ENCODE results near the gene LMBR1.

The LMBR1 gene

GRCh38 chr7:156898938-156899337 lies 6.0 kb upstream of the LMBR1 start:
- TF ChIP-seq FOXA1 (IDR thresholded peaks at IDR 0.05) (no peak), TARDBP (IDR thresholded peaks at IDR 0.05) (no peak), LEF1 (IDR thresholded peaks at IDR 0.05; ENCODE audit: borderline replicate concordance) (no peak), ARNT (IDR thresholded peaks at IDR 0.05) (no peak), BHLHE40 (IDR thresholded peaks at IDR 0.05; ENCODE audit: borderline replicate concordance) (no peak), FOXK2 (IDR thresholded peaks at IDR 0.05) (no peak), ZNF384 (IDR thresholded peaks at IDR 0.05) (no peak), SP1 (IDR thresholded peaks at IDR 0.05) (no peak), CTBP1 (IDR thresholded peaks at IDR 0.05; ENCODE audit: borderline replicate concordance) (no peak), ELF4 (IDR thresholded peaks at IDR 0.05) (no peak)
- TF ChIP-seq, protein P1, sequence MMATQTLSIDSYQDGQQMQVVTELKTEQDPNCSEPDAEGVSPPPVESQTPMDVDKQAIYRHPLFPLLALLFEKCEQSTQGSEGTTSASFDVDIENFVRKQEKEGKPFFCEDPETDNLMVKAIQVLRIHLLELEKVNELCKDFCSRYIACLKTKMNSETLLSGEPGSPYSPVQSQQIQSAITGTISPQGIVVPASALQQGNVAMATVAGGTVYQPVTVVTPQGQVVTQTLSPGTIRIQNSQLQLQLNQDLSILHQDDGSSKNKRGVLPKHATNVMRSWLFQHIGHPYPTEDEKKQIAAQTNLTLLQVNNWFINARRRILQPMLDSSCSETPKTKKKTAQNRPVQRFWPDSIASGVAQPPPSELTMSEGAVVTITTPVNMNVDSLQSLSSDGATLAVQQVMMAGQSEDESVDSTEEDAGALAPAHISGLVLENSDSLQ (IDR thresholded peaks at IDR 0.05), result no peak
- DNase-seq (ENCODE audit: extremely low spot score), result no peak
- ChIA-PET CTCF (no interaction called here), POLR2A (no interaction called here)

DNA sequence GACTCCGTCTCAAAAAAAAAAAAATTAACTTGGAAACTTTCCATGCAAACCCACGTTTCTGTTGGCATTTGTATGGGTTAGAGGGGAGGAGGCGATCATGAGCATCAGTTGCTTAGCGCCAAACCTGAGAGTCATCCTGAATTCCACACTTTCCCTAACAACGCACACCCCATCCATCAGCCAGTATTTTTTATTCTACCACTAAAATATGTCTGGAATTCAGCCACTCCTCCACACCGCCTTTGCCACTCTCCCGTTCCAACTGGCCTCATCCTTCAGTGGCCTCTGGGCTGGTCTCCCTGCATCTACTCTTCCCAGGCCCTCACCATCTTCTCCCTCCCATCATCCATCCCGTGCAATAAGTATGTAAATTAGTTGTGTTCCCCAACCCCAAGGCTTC lies 4.7 kb upstream of the LMBR1 start:
- no peak for DNase-seq (ENCODE audit: extremely low spot score)
- ChIA-PET CTCF (no interaction called here), POLR2A (no interaction called here)
- TF ChIP-seq CTBP1 (IDR thresholded peaks at IDR 0.05; ENCODE audit: borderline replicate concordance) (no peak), ARNT (IDR thresholded peaks at IDR 0.05) (no peak), BHLHE40 (IDR thresholded peaks at IDR 0.05; ENCODE audit: borderline replicate concordance) (no peak), FOXA1 (IDR thresholded peaks at IDR 0.05) (no peak), L3MBTL2 (conservative IDR thresholded peaks at IDR 0.05) (no peak), LEF1 (IDR thresholded peaks at IDR 0.05; ENCODE audit: borderline replicate concordance) (no peak), TARDBP (IDR thresholded peaks at IDR 0.05) (no peak), SP1 (IDR thresholded peaks at IDR 0.05) (no peak), SUZ12 (IDR thresholded peaks at IDR 0.05) (no peak), FOXK2 (IDR thresholded peaks at IDR 0.05) (no peak), HDGF (IDR thresholded peaks at IDR 0.05; ENCODE audit: borderline replicate concordance) (no peak), ZNF384 (IDR thresholded peaks at IDR 0.05) (no peak), NFRKB (IDR thresholded peaks at IDR 0.05) (no peak), ELF4 (IDR thresholded peaks at IDR 0.05) (no peak), FOXM1 (IDR thresholded peaks at IDR 0.05; ENCODE audit: borderline replicate concordance) (no peak)
- TF ChIP-seq, protein P1 (IDR thresholded peaks at IDR 0.05), result no peak

GRCh38 chr7:156896388-156897022 lies 3.5 kb upstream of the LMBR1 start:
- no peak for TF ChIP-seq SP1 (IDR thresholded peaks at IDR 0.05)
- no peak for TF ChIP-seq L3MBTL2 (conservative IDR thresholded peaks at IDR 0.05)
- no peak for TF ChIP-seq TARDBP (IDR thresholded peaks at IDR 0.05)
- TF ChIP-seq HDGF (IDR thresholded peaks at IDR 0.05; ENCODE audit: borderline replicate concordance), result no peak
- TF ChIP-seq FOXM1 (IDR thresholded peaks at IDR 0.05; ENCODE audit: borderline replicate concordance), result no peak
- no peak for TF ChIP-seq LEF1 (IDR thresholded peaks at IDR 0.05; ENCODE audit: borderline replicate concordance)
- TF ChIP-seq ZNF384 (IDR thresholded peaks at IDR 0.05), result no peak
- no peak for TF ChIP-seq FOXK2 (IDR thresholded peaks at IDR 0.05)

DNA sequence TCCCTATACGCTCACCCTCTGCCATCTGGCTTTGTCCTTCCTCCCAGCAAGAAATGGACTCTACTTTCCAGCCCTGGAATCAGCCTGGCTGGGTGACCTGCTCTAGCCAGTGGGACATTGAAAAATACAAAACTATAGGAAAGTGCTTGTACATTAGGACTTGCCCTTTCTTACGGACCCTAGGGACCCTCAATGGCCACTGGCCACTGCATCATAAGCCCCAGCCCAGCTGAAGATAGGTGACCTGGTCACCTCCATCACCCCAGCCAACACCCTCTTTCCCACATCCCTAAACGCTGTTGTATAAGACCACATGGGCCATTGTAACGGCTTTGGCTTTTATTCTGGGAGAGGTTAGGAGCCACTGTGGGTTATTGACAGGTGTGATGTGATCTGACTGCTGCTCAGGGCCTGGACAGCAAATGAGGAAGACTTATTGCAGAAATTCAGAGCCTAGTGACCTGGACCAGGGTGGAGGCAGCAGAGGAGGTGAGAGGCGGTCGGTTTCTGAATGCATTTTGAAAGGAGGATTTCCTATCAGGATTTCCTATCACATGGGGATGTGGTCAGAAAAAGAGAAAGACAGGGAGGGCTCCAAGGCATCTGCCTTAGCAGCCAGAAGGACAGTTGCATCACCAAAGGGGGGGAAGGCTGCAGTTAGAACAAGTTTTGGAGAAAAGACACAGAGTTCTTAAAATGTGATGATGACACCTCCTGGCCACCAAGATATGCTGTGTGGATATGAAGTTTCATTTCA lies 2.2 kb upstream of the LMBR1 start:
- no peak for DNase-seq (ENCODE audit: extremely low spot score)
- ChIA-PET POLR2A (no interaction called here), CTCF (no interaction called here)
- no peak for TF ChIP-seq L3MBTL2 (conservative IDR thresholded peaks at IDR 0.05)
- TF ChIP-seq HDGF (IDR thresholded peaks at IDR 0.05; ENCODE audit: borderline replicate concordance), result no peak
- no peak for TF ChIP-seq BHLHE40 (IDR thresholded peaks at IDR 0.05; ENCODE audit: borderline replicate concordance)
- TF ChIP-seq, protein P1 (IDR thresholded peaks at IDR 0.05), result no peak
- TF ChIP-seq ARNT (IDR thresholded peaks at IDR 0.05), result no peak
- TF ChIP-seq NFRKB (IDR thresholded peaks at IDR 0.05), result no peak
- no peak for TF ChIP-seq FOXA1 (IDR thresholded peaks at IDR 0.05)
- no peak for TF ChIP-seq ELF4 (IDR thresholded peaks at IDR 0.05)
- no peak for TF ChIP-seq SP1 (IDR thresholded peaks at IDR 0.05)
- no peak for TF ChIP-seq FOXK2 (IDR thresholded peaks at IDR 0.05)
- no peak for TF ChIP-seq SUZ12 (IDR thresholded peaks at IDR 0.05)
- no peak for TF ChIP-seq ZNF384 (IDR thresholded peaks at IDR 0.05)
- TF ChIP-seq TARDBP (IDR thresholded peaks at IDR 0.05), result no peak
- no peak for TF ChIP-seq LEF1 (IDR thresholded peaks at IDR 0.05; ENCODE audit: borderline replicate concordance)
- TF ChIP-seq FOXM1 (IDR thresholded peaks at IDR 0.05; ENCODE audit: borderline replicate concordance), result no peak
- TF ChIP-seq CTBP1 (IDR thresholded peaks at IDR 0.05; ENCODE audit: borderline replicate concordance), result no peak

More at GRCh38 chr7:156896388-156897022, 3.5 kb upstream of the LMBR1 start:
- DNase-seq (ENCODE audit: extremely low spot score), result no peak
- ChIA-PET POLR2A (no interaction called here), CTCF (no interaction called here)

DNA sequence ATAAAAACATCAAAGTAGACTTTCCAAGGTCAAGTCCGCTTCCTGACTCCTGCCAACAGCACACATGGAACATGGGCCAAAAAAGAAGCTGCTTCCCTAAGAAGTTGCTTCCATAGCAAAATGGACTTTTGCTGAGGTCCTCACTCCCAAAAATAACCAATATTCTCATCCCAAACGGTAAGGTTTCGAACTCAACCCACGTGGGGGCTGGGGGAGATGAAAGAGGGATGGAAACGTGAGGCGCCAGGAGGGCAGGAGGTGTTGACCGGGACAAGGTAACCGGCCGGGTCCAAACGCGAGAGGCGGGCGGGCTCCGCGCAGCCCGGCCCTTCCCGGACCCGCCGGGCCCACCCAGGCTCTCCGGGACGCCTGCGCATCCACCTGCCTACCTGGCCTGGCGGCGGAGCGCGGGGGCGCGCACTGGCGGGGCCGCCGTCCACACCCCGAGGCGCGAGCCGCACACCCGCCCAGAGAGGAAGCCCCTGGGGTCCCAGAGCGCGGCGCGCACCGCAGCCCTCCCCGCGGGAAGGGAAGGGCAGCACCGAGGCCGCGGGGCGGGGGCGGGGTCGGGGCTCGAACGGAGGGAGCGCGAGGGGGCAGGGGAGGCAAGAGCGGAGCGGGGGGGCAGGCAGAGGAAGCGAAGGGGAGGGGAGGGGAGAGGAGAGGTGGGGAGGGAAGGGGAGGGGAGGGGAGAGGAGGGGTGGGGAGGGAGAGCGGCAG lies 742 bp downstream of the LMBR1 start:
- ChIA-PET CTCF (no interaction called here), POLR2A (interaction anchor here (0.6 to 1.6 kb wide), 5 partner anchors 37 to 59 kb away, joined by 3 to 26 read pairs (median 3); partner anchors contain the start of gene NOM1)
- peak; percentile 31; the same call in 1 of the 2 replicates for TF ChIP-seq FOXM1 (IDR thresholded peaks at IDR 0.05; ENCODE audit: borderline replicate concordance)
- no peak for TF ChIP-seq LEF1 (IDR thresholded peaks at IDR 0.05; ENCODE audit: borderline replicate concordance)
- TF ChIP-seq L3MBTL2 (conservative IDR thresholded peaks at IDR 0.05), result peak; percentile 56
- no peak for TF ChIP-seq SUZ12 (IDR thresholded peaks at IDR 0.05)
- TF ChIP-seq ARNT (IDR thresholded peaks at IDR 0.05), result 0 out of 2 replicates have a peak, but pooled peaks have one; percentile 22
- TF ChIP-seq SP1 (IDR thresholded peaks at IDR 0.05), result no peak
- DNase-seq (ENCODE audit: extremely low spot score), result peak; percentile 80
